HepG2 (cell line): ENCODE data around the gene FAM20A. TPM values are rescaled to one million over a fixed set of nuclear protein-coding genes. Genes with fewer than 3 reads are reported as not detected.

Experiments
- ARHGAP35 ChIP-seq: sonication (generic); formaldehyde crosslinking; IDR thresholded peaks from 2 replicates; pipeline ENCODE4 v1.9.0; 2022; ENCODE audit warnings: mild to moderate bottlenecking, inconsistent platforms, moderate library complexity, missing genetic modification reagents, borderline replicate concordance
- ETV5 ChIP-seq: IDR thresholded peaks from 2 replicates; pipeline ENCODE4 v1.6.1; 2018; ENCODE audit warnings: missing biosample characterization, missing genetic modification reagents, inconsistent platforms, borderline replicate concordance
- GPN1 ChIP-seq: sonication (generic); formaldehyde crosslinking; IDR thresholded peaks from 2 replicates; pipeline ENCODE4 v1.5.1; 2020; ENCODE audit warnings: missing genetic modification reagents, borderline replicate concordance
- MAF1 ChIP-seq: sonication (generic); formaldehyde crosslinking; IDR thresholded peaks from 2 replicates; pipeline ENCODE4 v1.5.0; 2020; ENCODE audit warnings: missing genetic modification reagents, borderline replicate concordance
- REPIN1 ChIP-seq: sonication (generic); formaldehyde crosslinking; IDR thresholded peaks from 2 replicates; pipeline ENCODE4 v1.8.0; 2022; ENCODE audit warnings: missing genetic modification reagents, low read depth, mild to moderate bottlenecking, borderline replicate concordance
- RORA ChIP-seq: sonication (generic); formaldehyde crosslinking; IDR thresholded peaks from 2 replicates; pipeline ENCODE4 v1.5.0; 2020; ENCODE audit warnings: mild to moderate bottlenecking, missing genetic modification reagents, moderate library complexity
- TBP ChIP-seq: sonication (generic); formaldehyde crosslinking; IDR thresholded peaks from 2 replicates; pipeline ENCODE4 v1.5.0; 2020; ENCODE audit warnings: missing genetic modification reagents
- TCF7 ChIP-seq: sonication (generic); IDR thresholded peaks from 2 replicates; pipeline ENCODE4 v1.6.1; 2016; ENCODE audit warnings: antibody characterized with exemption, low read depth
- YEATS4 ChIP-seq: sonication (generic); formaldehyde crosslinking; IDR thresholded peaks from 2 replicates; pipeline ENCODE4 v1.4.0; 2020; ENCODE audit warnings: missing genetic modification reagents, borderline replicate concordance
- ZBTB8A ChIP-seq: sonication (generic); formaldehyde crosslinking; IDR thresholded peaks from 2 replicates; pipeline ENCODE4 v1.4.0; 2020; ENCODE audit warnings: mild to moderate bottlenecking, low read depth, missing genetic modification reagents, borderline replicate concordance
- ZKSCAN8 ChIP-seq: IDR thresholded peaks from 2 replicates; pipeline ENCODE4 v1.6.1; 2016; ENCODE audit warnings: borderline replicate concordance, missing genetic modification reagents, missing compliant biosample characterization
- ZNF530 ChIP-seq: sonication (generic); formaldehyde crosslinking; IDR thresholded peaks from 2 replicates; pipeline ENCODE4 v1.5.0; 2020; ENCODE audit warnings: low read depth, mild to moderate bottlenecking, missing genetic modification reagents
- ZSCAN30 ChIP-seq: sonication (generic); formaldehyde crosslinking; IDR thresholded peaks from 2 replicates; pipeline ENCODE4 v1.5.0; 2020; ENCODE audit warnings: mild to moderate bottlenecking, missing genetic modification reagents
- polyA plus RNA-seq, 8 experiments: library from polyadenylated mRNA; depleted of rRNA in 3 of 8; stranded (reverse) in 7 of 8; unstranded in 1 of 8; fragments of >200 nt; fragmentation: Illumina TruSeq in 4 of 8; extraction: Trizol in 4 of 8; gene quantifications; 2 replicates each; pipeline versions ENCODE4 v1.2.1 to v1.2.3, GENCODE V29; 2011 to 2016; ENCODE audit warnings: low read depth in 4 of 8, missing spikeins in 1 of 8, mixed read lengths in 1 of 8; ENCODE audit not compliant: insufficient read depth in 1 of 8
- total RNA-seq, 5 experiments: library from RNA; depleted of rRNA; stranded (reverse); fragments of >200 nt; fragmentation: Illumina TruSeq; extraction: Trizol; gene quantifications; 2 replicates each; pipeline ENCODE4 v1.2.3, GENCODE V29; 2016; ENCODE audit warnings: low read depth in 1 of 5
- TF ChIP-seq, protein P1 (sequence below): sonication (generic); formaldehyde crosslinking; IDR thresholded peaks from 2 replicates; pipeline ENCODE4 v1.4.0; 2020; ENCODE audit warnings: mild to moderate bottlenecking, missing genetic modification reagents
- TF ChIP-seq, protein P2 (sequence below): sonication (generic); formaldehyde crosslinking; IDR thresholded peaks from one replicate; pipeline ENCODE4 v1.5.1; 2020; ENCODE audit warnings: mild to moderate bottlenecking, missing genetic modification reagents; ENCODE audit errors: not compliant biosample characterization
- TF ChIP-seq, protein P3 (sequence below): sonication (generic); formaldehyde crosslinking; IDR thresholded peaks from 2 replicates; pipeline ENCODE4 v1.5.0; 2020; ENCODE audit warnings: mild to moderate bottlenecking, missing genetic modification reagents, borderline replicate concordance

FAM20A gene
- total and polyA plus RNA-seq, 2 of the 13 experiments (the other 11 are each of a cell fraction or from before 2014, with no cell fraction given), result 9.3 to 20.7 TPM

DNA sequence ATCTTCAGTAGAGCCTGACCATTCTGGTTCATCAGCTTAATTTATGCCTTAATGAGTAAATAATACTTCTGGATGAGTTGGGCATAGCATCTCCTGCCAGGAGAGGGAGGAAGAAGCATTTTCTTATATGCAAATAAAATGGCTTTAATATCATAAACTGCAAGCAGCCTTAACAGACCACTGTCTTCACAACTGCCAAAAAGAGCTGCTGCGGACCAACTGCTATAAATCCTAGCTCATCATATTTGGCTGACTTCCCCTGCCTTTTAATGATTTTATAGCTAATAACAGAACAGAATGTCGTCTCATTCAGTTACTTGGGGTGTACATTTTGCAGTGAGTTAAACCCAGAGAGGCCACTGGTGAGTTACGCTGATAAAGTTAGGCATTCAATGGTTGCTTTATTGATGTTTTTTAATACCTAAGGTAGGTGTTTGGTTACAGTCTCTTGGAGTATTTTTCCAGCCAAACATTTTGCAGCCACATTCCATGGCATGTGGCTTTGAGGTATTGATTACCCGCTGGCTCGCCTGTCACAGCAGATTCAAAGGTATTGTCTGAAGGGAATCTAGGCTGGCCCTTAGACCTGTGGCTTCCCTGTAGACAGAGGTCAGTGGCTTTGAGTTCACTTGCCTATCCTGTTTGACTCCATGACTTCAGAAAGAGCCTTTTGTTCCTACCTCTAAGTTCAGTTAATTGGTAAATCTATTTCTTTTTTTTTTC, 16.4 kb downstream of the FAM20A start (continued):
- TF ChIP-seq GPN1 (CRISPR knock-in tag) (no peak), ZBTB8A (CRISPR knock-in tag) (no peak), YEATS4 (CRISPR knock-in tag) (0 out of 2 replicates have a peak, but pooled peaks have one; percentile 46), RORA (CRISPR knock-in tag) (no peak), TBP (CRISPR knock-in tag) (no peak), ETV5 (peak; percentile 61; the same call in 1 of the 2 replicates), REPIN1 (CRISPR knock-in tag) (peak; percentile 83; the same call in 1 of the 2 replicates), TCF7 (peak; percentile 47), ZKSCAN8 (CRISPR knock-in tag) (peak; percentile 37; the same call in 1 of the 2 replicates), ZSCAN30 (CRISPR knock-in tag) (no peak), ZNF530 (CRISPR knock-in tag) (no peak), MAF1 (CRISPR knock-in tag) (no peak), ARHGAP35 (CRISPR knock-in tag) (no peak)
- TF ChIP-seq, protein P1, sequence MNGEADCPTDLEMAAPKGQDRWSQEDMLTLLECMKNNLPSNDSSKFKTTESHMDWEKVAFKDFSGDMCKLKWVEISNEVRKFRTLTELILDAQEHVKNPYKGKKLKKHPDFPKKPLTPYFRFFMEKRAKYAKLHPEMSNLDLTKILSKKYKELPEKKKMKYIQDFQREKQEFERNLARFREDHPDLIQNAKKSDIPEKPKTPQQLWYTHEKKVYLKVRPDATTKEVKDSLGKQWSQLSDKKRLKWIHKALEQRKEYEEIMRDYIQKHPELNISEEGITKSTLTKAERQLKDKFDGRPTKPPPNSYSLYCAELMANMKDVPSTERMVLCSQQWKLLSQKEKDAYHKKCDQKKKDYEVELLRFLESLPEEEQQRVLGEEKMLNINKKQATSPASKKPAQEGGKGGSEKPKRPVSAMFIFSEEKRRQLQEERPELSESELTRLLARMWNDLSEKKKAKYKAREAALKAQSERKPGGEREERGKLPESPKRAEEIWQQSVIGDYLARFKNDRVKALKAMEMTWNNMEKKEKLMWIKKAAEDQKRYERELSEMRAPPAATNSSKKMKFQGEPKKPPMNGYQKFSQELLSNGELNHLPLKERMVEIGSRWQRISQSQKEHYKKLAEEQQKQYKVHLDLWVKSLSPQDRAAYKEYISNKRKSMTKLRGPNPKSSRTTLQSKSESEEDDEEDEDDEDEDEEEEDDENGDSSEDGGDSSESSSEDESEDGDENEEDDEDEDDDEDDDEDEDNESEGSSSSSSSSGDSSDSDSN (CRISPR knock-in tag), result peak; percentile 48; the same call in 1 of the 2 replicates
- TF ChIP-seq, protein P2, sequence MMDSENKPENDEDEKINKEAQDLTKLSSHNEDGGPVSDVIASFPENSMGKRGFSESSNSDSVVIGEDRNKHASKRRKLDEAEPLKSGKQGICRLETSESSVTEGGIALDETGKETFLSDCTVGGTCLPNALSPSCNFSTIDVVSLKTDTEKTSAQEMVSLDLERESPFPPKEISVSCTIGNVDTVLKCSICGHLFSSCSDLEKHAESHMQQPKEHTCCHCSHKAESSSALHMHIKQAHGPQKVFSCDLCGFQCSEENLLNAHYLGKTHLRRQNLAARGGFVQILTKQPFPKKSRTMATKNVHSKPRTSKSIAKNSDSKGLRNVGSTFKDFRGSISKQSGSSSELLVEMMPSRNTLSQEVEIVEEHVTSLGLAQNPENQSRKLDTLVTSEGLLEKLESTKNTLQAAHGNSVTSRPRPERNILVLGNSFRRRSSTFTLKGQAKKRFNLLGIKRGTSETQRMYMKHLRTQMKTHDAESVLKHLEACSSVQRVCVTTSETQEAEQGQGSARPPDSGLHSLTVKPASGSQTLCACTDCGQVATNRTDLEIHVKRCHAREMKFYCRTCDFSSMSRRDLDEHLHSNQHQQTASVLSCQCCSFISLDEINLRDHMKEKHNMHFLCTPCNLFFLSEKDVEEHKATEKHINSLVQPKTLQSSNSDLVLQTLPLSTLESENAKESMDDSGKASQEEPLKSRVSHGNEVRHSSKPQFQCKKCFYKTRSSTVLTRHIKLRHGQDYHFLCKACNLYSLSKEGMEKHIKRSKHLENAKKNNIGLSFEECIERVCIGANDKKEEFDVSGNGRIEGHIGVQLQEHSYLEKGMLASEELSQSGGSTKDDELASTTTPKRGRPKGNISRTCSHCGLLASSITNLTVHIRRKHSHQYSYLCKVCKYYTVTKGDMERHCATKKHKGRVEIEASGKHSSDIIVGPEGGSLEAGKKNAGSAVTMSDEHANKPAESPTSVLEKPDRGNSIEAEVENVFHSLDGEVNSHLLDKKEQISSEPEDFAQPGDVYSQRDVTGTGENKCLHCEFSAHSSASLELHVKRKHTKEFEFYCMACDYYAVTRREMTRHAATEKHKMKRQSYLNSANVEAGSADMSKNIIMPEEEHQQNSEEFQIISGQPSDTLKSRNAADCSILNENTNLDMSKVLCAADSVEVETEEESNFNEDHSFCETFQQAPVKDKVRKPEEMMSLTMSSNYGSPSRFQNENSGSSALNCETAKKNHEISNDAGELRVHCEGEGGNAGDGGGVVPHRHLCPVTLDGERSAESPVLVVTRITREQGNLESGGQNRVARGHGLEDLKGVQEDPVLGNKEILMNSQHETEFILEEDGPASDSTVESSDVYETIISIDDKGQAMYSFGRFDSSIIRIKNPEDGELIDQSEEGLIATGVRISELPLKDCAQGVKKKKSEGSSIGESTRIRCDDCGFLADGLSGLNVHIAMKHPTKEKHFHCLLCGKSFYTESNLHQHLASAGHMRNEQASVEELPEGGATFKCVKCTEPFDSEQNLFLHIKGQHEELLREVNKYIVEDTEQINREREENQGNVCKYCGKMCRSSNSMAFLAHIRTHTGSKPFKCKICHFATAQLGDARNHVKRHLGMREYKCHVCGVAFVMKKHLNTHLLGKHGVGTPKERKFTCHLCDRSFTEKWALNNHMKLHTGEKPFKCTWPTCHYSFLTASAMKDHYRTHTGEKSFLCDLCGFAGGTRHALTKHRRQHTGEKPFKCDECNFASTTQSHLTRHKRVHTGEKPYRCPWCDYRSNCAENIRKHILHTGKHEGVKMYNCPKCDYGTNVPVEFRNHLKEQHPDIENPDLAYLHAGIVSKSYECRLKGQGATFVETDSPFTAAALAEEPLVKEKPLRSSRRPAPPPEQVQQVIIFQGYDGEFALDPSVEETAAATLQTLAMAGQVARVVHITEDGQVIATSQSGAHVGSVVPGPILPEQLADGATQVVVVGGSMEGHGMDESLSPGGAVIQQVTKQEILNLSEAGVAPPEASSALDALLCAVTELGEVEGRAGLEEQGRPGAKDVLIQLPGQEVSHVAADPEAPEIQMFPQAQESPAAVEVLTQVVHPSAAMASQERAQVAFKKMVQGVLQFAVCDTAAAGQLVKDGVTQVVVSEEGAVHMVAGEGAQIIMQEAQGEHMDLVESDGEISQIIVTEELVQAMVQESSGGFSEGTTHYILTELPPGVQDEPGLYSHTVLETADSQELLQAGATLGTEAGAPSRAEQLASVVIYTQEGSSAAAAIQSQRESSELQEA, result no peak
- TF ChIP-seq, protein P3, sequence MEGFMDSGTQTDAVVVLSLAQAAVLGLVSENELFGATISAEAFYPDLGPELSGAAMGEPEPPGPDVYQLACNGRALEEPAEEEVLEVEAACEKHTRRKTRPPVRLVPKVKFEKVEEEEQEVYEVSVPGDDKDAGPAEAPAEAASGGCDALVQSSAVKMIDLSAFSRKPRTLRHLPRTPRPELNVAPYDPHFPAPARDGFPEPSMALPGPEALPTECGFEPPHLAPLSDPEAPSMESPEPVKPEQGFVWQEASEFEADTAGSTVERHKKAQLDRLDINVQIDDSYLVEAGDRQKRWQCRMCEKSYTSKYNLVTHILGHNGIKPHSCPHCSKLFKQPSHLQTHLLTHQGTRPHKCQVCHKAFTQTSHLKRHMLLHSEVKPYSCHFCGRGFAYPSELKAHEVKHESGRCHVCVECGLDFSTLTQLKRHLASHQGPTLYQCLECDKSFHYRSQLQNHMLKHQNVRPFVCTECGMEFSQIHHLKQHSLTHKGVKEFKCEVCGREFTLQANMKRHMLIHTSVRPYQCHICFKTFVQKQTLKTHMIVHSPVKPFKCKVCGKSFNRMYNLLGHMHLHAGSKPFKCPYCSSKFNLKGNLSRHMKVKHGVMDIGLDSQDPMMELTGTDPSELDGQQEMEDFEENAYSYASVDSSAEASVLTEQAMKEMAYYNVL (CRISPR knock-in tag), result peak; percentile 60; the same call in 1 of the 2 replicates
